ENCODE data around the gene DEGS2. TPM values are rescaled to one million over a fixed set of nuclear protein-coding genes. Genes with fewer than 3 reads are reported as not detected.

The DEGS2 gene
- total RNA-seq = 0.16 and 0.26 TPM in 2 replicates

GRCh38 chr14:100159094-100159864 is at the start of gene DEGS2:
TSS of gene DEGS2 (minus strand) at chr14:100159645. CDS start at chr14:100159587, 58 bp downstream.

Other genes starting within 250 kb of the DEGS2 start
- 18.0 and 21.0 TPM in 2 replicates for gene EVL, start 94.2 kb downstream of the DEGS2 start, total RNA-seq
- gene YY1, start 79.5 kb upstream of the DEGS2 start, total RNA-seq = 29.6 and 34.8 TPM in 2 replicates
- gene SLC25A29, start 146.8 kb upstream of the DEGS2 start, total RNA-seq = 17.7 and 24.5 TPM in 2 replicates
- gene SLC25A47, start 163.7 kb upstream of the DEGS2 start, total RNA-seq = not detected in 2 replicates
- 16.2 and 18.1 TPM in 2 replicates for gene WDR25, start 216.8 kb upstream of the DEGS2 start, total RNA-seq

Measured in bronchial smooth muscle cell (primary cell).